22Rv1 (cell line): ENCODE data around the gene POLG.

Source experiments
- H3K27ac ChIP-seq: fragments of 450-650 bp; 2 replicates; pipeline ENCODE4 v1.5.1; 2017
- ZFX ChIP-seq: fragments of 450-650 bp; IDR thresholded peaks from 2 replicates; pipeline ENCODE4 v1.6.1; 2017; ENCODE audit warnings: antibody characterized with exemption, borderline replicate concordance
- TF ChIP-seq, protein P1 (sequence below): fragments of 450-650 bp; IDR thresholded peaks from 2 replicates; pipeline ENCODE4 v1.5.1; 2017; ENCODE audit warnings: mild to moderate bottlenecking

The POLG gene

DNA sequence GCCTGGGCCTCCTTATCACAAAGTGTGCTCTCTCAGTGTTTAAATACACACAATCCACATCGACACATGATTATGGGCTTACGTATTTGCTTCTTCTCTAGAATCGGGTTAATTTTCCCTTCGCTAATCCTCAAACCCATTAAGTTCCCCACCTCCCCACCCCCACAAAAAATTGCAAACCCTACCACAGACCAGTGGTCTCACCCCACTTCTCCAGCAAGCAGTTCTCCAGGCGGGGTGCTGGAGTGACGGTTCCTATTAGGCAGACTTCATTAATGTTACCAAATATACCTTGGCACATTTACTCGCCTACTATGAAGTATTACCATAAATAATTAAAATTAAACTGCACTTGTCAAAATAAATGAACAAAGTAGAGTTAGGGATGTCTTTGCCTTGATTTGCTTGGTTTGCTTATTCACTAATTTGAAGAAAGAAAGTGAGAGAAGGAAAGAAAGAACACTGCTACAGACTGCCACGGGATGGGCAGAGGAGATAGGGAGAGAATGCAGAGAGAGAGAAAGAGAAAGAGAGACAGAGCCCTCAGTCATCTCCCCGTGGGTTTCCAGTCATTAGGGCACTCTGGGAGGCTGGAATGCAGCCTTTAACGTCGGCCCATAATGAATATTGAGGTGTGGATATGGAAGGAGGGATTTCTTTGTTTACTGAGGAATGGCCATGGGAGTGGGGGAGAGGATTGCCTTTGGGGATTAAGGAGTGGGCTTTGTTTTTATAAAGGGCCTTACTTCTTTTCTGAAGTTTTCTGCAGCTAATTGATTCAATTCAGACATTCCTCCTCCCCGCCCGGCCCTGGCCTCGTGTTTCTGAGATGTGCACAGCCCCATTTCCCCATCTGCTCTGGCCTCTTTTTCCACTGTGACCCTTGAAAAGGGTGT is 39.7 kb upstream of the POLG start:
- TF ChIP-seq ZFX = no peak
- TF ChIP-seq, protein P1, sequence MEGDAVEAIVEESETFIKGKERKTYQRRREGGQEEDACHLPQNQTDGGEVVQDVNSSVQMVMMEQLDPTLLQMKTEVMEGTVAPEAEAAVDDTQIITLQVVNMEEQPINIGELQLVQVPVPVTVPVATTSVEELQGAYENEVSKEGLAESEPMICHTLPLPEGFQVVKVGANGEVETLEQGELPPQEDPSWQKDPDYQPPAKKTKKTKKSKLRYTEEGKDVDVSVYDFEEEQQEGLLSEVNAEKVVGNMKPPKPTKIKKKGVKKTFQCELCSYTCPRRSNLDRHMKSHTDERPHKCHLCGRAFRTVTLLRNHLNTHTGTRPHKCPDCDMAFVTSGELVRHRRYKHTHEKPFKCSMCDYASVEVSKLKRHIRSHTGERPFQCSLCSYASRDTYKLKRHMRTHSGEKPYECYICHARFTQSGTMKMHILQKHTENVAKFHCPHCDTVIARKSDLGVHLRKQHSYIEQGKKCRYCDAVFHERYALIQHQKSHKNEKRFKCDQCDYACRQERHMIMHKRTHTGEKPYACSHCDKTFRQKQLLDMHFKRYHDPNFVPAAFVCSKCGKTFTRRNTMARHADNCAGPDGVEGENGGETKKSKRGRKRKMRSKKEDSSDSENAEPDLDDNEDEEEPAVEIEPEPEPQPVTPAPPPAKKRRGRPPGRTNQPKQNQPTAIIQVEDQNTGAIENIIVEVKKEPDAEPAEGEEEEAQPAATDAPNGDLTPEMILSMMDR = no peak
- no peak overlapping the region for H3K27ac ChIP-seq

DNA sequence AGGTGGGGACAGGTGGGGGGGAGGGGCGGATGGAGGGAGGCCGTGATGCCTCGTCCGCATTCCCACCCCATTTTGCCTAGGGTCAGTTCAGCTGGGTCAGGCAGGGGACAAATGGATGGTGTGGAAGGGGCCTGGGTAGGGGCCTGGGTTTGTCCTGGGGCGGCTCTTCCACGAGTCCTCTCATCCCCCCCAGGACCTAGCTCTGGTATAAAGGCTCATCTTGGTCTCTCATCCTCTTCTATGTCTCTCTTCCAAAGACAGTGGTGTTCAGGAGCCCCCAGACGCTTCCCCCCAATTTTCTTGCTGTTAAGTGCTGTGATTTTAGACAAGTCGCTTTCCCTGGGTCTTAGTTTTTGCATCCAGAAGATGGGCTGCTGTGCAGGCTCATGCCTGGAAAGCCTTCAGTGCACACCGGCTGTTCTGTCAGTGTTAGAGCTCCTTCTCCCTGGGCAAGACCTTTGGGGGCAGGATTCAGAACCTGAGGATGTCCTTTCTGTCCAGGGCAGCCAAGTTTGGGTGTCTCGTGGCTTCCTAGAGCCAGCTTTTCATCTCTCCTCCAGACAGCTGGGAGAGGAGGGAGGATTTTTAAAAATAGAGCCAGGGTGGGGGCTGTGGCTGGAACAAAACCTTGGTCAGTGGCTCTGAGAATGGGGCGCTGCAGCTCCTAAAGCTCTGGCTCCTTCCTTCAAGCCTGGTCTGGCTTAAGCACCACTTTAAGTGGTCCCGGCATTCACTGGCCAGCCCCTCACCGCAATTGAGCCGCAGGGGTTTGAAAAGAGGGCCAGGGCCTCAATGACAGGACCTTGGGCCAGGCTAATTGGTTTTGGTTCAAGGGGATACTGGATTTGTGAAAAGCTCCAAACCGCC is 37.7 kb upstream of the POLG start:
- H3K27ac ChIP-seq = no peak overlapping the region
- TF ChIP-seq, protein P1 = no peak
- TF ChIP-seq ZFX = no peak

DNA sequence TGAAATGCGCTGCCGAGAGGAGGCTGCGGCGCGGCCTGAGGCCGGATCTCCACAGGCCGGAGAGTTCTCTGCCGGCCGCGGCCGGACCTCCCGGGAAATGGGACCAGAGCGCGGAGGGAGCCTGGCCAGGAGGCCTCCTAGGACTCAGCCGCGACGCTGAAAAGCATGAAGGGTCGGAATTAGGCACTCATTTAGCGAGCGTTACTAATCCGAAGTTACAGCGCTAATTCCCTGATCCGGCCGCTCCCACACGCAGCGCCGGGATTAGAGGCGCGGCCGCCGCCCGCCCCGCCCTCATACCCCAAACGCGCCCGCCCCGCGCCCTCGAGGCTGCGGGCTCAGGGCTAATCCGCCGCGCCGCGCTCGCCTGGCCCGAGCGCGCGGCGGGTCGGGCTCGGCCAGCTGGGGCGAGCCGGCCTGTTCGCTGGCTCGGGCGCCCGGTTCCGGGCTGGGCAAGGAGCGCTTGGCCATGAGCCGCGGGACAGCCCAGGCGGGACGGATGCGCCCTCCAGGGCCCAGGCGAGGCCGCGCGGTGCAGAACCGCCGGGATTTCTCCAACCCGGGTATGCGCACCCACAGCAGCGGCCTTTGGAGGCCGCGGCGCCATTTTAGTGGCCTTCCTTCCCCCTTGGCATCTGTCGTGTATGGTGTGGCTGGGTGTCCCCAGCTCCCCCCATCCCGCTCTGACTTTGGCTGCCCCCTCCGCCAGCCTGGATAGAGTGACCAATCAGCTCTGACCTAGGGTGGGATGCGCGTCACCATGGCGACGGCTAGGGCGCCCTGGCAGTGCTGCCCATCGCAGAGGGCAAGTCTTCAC is 36.8 kb upstream of the POLG start:
- H3K27ac ChIP-seq = no peak overlapping the region
- TF ChIP-seq, protein P1 = no peak
- TF ChIP-seq ZFX = no peak

DNA sequence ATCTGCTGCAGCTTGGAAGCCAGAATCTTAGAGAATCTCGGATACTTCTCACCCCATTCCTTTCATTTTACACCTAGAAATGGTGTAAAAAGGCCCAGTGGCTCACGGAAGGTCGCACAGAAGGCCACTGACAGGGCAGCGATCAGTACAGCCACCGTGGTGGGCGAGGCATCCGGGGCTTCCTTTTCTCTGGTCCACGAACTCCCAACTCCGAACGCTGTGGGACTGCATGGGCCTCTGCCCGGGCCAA is 36.3 kb upstream of the POLG start:
- H3K27ac ChIP-seq = no peak overlapping the region
- no peak for TF ChIP-seq ZFX
- TF ChIP-seq, protein P1 = no peak

DNA sequence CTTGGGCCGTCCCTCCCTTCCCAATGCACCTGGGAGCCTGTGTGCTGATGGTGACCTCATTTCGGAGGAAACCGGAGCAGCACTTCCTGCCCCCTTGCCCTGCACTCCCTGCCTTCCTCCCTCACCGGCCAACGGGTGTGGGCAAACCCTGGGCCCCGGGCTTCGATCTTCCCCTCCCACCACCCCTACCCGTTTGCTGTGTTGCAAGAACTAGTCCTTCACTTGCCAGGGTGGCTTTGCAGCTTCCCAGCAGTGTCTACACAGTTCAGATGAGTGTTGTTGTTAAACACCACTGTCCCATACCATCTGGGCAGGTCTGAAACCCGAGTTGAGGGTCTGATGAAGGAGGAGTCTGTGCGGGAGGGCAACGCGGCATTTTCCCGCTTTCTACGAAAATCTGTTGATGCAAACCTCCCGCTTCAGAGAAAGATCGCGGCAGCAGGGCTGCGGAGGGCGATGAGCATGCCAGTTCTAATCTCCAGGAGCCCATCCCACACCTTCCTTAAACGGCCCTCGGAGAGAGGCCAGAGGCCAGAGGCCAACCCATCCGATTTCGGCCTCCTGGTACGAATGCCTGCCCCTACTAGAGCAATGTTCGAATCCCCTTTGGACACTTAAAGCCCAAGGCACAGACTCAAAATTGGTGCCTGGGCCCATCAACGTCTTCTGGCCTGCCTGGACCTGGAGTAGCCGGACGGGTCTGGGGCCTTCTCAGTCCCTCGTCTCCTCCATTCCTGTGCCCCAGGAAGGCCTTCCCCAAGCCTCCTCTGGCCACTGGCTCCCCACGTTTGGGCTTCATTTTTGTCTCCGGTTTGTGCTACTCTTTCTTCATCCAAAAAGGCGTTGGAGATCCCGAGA is 35.7 kb upstream of the POLG start:
- H3K27ac ChIP-seq = no peak overlapping the region
- TF ChIP-seq ZFX = no peak

DNA sequence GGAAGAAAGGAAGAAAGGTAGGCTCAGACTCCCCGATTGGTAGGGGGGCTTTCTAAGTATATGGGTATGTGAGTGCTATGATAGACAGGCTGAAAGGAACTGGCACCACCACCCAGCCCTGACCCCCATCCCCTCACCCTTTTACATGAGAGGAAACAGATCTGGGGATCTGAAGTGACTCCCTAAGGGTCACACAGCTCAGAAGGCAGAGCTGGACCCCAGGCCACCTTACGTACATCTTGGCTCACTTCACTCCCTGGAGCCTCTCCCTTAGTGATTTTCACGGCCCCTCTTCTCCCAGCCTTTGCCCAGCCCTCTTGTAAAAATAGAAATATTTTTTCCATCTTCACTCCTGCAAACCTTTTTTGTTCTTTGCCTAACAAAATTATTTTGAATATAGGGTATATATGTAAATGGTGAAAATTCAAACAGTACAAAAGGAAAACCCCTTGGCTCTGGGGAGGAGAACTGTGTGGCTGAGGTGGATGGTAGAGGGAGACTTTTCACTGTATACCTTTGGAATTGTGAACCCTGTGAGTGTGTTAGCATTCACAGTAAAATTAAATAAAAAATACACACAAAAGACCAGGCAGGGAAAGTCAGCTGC is 34.8 kb upstream of the POLG start:
- no peak for TF ChIP-seq ZFX
- TF ChIP-seq, protein P1 = no peak
- H3K27ac ChIP-seq = no peak overlapping the region
